Measurements from ENCODE around the gene B3GNT3. TPM values are rescaled to one million over a fixed set of nuclear protein-coding genes. Genes with fewer than 3 reads are reported as not detected.

B3GNT3 gene
- total RNA-seq, 2 donors from 2014 or later = 108 to 132 TPM

DNA sequence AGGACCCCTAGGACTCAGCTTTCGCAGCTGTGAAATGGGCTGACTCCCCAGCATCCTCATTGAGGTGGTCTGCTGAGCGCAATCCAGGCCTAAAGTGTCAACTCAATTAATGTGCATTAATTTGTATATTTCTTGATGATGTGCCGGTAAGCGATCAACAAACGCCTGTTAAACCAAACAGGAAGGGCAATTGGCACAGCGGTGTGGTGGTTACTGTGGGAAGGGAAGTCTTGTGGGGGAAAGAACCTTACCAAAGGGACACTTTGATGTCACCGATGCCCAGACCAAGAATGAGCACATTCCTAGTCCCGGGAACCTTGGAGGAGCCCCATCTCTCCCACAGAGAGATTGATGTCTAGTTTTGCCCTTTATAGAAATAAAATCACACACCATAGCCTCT is 51.2 kb downstream of the B3GNT3 start:
- Histone ChIP-seq H3K27ac (no peak overlapping the region), H3K4me3 (no peak overlapping the region), H3K9me3 (no peaks in the 10 kb centered on the region), H3K9ac (ENCODE audit: low read depth in 2 of 2, low read length in 2 of 2) (no peak overlapping the region), H3K36me3 (no peaks in the 10 kb centered on the region), H3K27me3 (no peaks in the 10 kb centered on the region), H3K4me1 (no peaks in the 10 kb centered on the region)
- DNase-seq = no peak
- TF ChIP-seq, protein P1, sequence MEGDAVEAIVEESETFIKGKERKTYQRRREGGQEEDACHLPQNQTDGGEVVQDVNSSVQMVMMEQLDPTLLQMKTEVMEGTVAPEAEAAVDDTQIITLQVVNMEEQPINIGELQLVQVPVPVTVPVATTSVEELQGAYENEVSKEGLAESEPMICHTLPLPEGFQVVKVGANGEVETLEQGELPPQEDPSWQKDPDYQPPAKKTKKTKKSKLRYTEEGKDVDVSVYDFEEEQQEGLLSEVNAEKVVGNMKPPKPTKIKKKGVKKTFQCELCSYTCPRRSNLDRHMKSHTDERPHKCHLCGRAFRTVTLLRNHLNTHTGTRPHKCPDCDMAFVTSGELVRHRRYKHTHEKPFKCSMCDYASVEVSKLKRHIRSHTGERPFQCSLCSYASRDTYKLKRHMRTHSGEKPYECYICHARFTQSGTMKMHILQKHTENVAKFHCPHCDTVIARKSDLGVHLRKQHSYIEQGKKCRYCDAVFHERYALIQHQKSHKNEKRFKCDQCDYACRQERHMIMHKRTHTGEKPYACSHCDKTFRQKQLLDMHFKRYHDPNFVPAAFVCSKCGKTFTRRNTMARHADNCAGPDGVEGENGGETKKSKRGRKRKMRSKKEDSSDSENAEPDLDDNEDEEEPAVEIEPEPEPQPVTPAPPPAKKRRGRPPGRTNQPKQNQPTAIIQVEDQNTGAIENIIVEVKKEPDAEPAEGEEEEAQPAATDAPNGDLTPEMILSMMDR (IDR thresholded peaks at IDR 0.05) = no peak
- intact Hi-C loops (cut with DNase I) = no loop called here

DNA sequence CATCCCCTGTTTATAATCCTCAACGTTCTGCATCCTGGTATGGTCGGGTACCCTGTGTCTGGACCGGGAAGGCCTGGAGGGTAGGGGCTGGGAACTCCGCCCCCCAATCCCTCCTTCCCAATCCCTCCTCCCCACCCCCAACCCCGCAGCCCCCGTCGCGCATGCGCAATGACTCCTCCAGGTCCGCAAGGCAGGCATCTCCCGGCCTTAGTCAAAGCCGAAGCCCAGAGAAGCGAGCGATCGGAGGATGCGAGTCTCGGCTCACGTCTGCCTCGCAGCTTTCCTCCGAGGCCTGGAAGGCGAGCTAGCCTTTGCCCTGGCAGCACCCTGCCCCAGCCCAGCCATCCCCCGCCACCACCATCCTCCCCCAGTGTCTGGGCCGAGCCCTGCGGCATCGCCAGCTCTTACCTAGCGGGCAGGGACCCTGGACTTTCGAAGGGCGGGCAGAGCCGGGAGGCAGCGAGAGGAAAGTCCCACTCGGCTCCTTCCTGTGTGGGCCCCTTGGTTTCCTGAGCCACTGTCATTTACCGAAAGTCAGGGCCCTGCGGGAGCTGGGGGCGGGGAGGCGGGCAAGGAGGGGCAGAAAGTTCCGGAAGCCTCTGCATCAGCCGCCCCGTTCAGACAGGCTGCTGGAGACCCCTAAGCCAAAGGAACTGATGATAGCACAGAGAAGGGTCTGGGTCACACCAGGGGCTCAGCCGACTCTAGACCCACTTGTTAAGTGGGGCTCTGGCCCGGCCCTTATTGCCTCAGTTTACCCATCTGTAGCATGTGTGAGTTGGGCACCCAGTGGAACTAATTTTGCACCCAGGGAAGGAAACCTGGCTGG is 52.8 kb downstream of the B3GNT3 start, which contains the start of gene JAK3:
JAK3 (minus strand) TSS at position 445 of the 829 bp plus-strand sequence. CDS start 3,565 bp downstream, outside the sequence.
- H3K4me1 ChIP-seq = no peaks in the 10 kb centered on the region
- no peaks in the 10 kb centered on the region for H3K27me3 ChIP-seq
- peak within 1 kb of the TSS; percentile 34 to 35 for H3K9ac ChIP-seq (ENCODE audit: low read depth in 2 of 2, low read length in 2 of 2)
- H3K27ac ChIP-seq = peak within 1 kb of the TSS; percentile 77
- H3K36me3 ChIP-seq = no peaks in the 10 kb centered on the region
- no peak for DNase-seq
- peak within 1 kb of the TSS; percentile 30 for H3K4me3 ChIP-seq
- no peaks in the 10 kb centered on the region for H3K9me3 ChIP-seq
- intact Hi-C loops (cut with DNase I) = no loop called here
- TF ChIP-seq, protein P1 (IDR thresholded peaks at IDR 0.05) = no peak

DNA sequence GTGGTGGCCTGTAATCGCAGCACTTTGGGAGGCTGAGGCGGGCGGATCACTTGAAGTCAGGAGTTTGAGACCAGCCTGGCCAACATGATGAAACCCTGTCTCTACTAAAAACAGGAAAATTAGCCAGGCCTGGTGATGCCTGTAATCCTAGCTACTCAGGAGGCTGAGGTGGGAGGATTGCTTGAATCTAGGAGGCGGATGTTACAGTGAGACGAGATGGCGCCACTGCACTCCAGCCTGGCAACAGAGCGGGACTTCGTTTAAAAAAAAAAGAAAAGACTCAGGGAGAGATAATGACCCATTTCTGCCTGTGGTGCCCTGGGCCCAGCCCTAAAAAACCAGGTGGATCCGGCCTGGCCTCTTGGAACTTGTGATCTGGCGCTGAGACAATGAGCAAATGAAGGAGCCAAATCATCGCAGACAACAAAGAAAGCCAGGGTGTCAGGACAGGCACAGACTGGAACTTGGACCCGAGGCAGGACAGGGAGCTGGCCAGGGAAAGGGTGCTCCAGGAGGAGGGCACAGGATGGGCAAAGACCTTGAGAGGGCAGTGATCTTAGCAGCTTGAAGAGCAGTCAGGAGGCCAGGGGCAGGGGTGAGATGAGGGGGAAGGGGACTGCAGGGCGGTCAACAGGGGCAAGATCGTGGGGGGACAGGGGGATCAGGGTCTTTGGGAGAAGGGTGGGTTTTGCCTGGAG is 53.8 kb downstream of the B3GNT3 start:
- Histone ChIP-seq H3K4me3 (no peak overlapping the region), H3K36me3 (no peaks in the 10 kb centered on the region), H3K27me3 (no peaks in the 10 kb centered on the region), H3K4me1 (no peaks in the 10 kb centered on the region), H3K9ac (ENCODE audit: low read depth in 2 of 2, low read length in 2 of 2) (no peak overlapping the region), H3K9me3 (no peaks in the 10 kb centered on the region), H3K27ac (peak overlapping the region; percentile 12)
- DNase-seq = no peak
- intact Hi-C loops (cut with DNase I) = no loop called here
- TF ChIP-seq, protein P1 (IDR thresholded peaks at IDR 0.05) = no peak

DNA sequence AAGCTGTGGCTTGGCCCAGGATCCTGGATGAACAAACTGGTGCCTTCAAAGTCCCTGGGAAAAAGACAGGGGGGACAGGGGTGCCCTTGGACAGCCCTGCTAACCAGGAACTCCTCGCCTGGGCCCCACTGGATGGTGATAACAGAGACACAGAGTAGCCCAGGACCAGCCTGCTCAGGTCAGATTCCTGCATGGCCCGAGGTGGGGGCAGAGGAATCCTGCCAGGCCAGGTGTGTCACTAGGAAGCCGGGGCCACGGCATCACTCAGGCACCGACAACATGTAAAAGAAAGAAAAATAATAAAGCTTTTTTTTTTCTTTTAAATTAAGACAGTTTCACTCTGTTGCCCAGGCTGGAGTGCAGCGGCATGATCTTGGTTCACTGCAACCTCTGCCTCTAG is 59.1 kb downstream of the B3GNT3 start:
- Histone ChIP-seq H3K4me1 (no peaks in the 10 kb centered on the region), H3K9ac (ENCODE audit: low read depth in 2 of 2, low read length in 2 of 2) (no peak overlapping the region), H3K9me3 (no peaks in the 10 kb centered on the region), H3K36me3 (no peaks in the 10 kb centered on the region), H3K27ac (no peak overlapping the region), H3K4me3 (no peak overlapping the region), H3K27me3 (no peaks in the 10 kb centered on the region)
- TF ChIP-seq, protein P1 (IDR thresholded peaks at IDR 0.05) = no peak
- intact Hi-C loops (cut with DNase I) = loop anchor here (10.0 kb wide), 2 partner anchors 149 to 389 kb away; partner anchors contain the start of gene NXNL1
- DNase-seq = no peak

DNA sequence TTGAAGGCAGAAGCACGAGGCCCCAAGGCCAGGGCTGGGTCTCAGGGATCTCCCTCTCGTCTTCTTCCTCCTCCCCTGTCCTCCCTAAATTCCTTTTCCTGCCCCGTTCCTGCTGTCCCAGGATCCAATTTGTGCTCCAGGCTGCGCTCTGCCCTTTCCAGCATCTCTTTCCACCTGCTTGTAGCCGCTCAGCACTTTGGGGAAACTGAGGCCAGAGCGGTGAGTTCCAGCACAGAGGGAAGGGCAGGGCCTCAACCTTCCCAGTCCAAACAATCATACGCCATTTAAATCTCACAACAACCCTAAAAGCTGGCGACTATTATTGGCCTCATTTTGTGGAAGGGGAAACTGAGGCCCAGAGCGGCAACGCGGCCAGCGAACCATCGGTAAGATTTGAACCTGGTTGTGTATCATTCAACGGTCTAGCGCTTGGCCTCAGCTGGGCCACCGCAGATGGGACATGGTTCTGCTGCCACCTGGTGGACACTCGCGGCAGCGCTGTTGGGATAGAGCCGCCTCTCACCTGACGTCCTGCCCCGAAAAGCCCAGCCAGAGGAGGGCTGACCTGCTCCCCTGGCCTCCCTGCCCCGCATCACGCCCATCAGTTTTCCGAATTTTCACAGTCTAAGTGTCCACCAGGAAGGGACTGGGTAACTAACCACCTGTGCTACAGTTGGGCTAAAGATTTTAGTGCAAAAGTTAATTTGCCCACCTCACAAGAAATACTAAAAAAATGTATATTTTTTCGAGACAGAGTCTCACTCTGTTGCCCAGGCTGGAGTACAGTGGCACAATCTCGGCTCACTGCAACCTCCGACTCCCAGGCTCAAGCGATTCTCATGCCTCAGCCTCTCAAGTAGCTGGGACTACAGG is 60.6 kb downstream of the B3GNT3 start:
- H3K9me3 ChIP-seq = no peaks in the 10 kb centered on the region
- no peak overlapping the region for H3K27ac ChIP-seq
- H3K4me3 ChIP-seq = no peak overlapping the region
- H3K4me1 ChIP-seq = no peaks in the 10 kb centered on the region
- H3K27me3 ChIP-seq = no peaks in the 10 kb centered on the region
- DNase-seq = peak; percentile 91
- no peak overlapping the region for H3K9ac ChIP-seq (ENCODE audit: low read depth in 2 of 2, low read length in 2 of 2)
- TF ChIP-seq, protein P1 (IDR thresholded peaks at IDR 0.05) = peak; percentile 98
- intact Hi-C loops (cut with DNase I) = loop anchor here (10.0 kb wide), 2 partner anchors 151 to 391 kb away; partner anchors contain the start of gene NXNL1
- no peaks in the 10 kb centered on the region for H3K36me3 ChIP-seq
